Activated CD4-positive, alpha-beta memory T cell treated with anti-CD3 and anti-CD28 coated beads, Interleukin-2, amount 10 ng/mL, durations not matched to agents 7 days and 5 days (primary cell): ENCODE measurements around the gene SFXN2. TPM values are rescaled to one million over a fixed set of nuclear protein-coding genes. Genes with fewer than 3 reads are reported as not detected.
A peak's percentile ranks its signal among the peaks of the same experiment; 100 is the strongest.
"Not testable (repeated sequence)": the region's sequence is repeated elsewhere in the genome, so short reads cannot be mapped to it uniquely, and the experiment has no call there.

Source experiments
- CTCF ChIA-PET: fragments of 350-600 bp; sonication (Branson Sonifier 250); formaldehyde crosslinking; loops from one replicate; lab custom pipeline; 2021; ENCODE audit warnings: antibody characterized with exemption, inconsistent platforms; lab: Charles Lee
- POLR2A ChIA-PET: fragments of 350-600 bp; sonication (Branson Sonifier 250); formaldehyde crosslinking; loops from one replicate; lab custom pipeline; 2021; ENCODE audit warnings: antibody characterized with exemption; lab: Charles Lee
- DNase-seq: peaks from one replicate; pipeline ENCODE4 v3.0.0-alpha.2; 2020
- H3K27ac Mint-ChIP-seq: one replicate; pipeline ENCODE4 v1.8.0; 2021; ENCODE audit warnings: mild to moderate bottlenecking, mixed read lengths
- H3K27me3 Mint-ChIP-seq: one replicate; pipeline ENCODE4 v1.8.0; 2021; ENCODE audit warnings: mixed read lengths
- H3K36me3 Mint-ChIP-seq: one replicate; pipeline ENCODE4 v1.8.0; 2021; ENCODE audit warnings: low read depth, mixed read lengths
- H3K4me1 Mint-ChIP-seq: one replicate; pipeline ENCODE4 v1.8.0; 2021; ENCODE audit warnings: mixed read lengths
- H3K4me3 Mint-ChIP-seq: one replicate; pipeline ENCODE4 v1.8.0; 2021; ENCODE audit warnings: mild to moderate bottlenecking, mixed read lengths
- H3K9me3 Mint-ChIP-seq: one replicate; pipeline ENCODE4 v1.8.0; 2021; ENCODE audit warnings: mixed read lengths
- total RNA-seq, 2 experiments: library from RNA; stranded (reverse); gene quantifications; one replicate each; pipeline ENCODE4 v1.2.3, GENCODE V29; 2021

The SFXN2 gene
- total RNA-seq, 2 experiments from 2014 or later, result 10.8 to 11.5 TPM

DNA sequence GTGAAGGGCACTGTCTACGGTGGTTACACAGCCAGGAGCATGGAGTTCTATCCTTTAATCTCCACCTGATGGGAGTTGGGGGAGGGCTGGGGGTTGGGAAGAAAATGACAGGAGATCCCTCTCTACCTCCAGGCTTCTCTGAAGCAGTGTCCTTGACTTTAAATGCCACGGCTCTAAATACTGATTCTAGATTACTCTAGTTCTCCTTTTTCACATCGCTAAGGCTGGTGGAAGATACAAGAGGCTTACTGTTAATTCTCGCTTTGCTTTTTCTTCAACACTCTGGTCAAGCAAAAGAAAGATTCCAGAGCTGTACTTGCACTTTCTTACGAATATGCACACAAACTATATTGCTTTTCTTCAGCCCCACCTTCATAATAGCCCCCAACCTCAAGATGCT, 30.7 kb upstream of the SFXN2 start:
- no peak for DNase-seq
- no peaks in the 10 kb centered on the region for H3K27me3 Mint-ChIP-seq
- peaks cover 17% of the 10 kb centered on the region for H3K4me1 Mint-ChIP-seq
- no peaks in the 10 kb centered on the region for H3K9me3 Mint-ChIP-seq
- ChIA-PET CTCF (interaction anchor here (2.1 kb wide), 1 partner anchor 14 kb away, joined by 8 read pairs; no protein-coding TSS in a partner anchor), POLR2A (interaction anchor here (1.4 kb wide), 1 partner anchor 9 kb away, joined by 3 read pairs; no protein-coding TSS in a partner anchor)
- H3K36me3 Mint-ChIP-seq, result peaks cover 27% of the 10 kb centered on the region
- H3K27ac Mint-ChIP-seq, result no peak overlapping the region
- no peak overlapping the region for H3K4me3 Mint-ChIP-seq

DNA sequence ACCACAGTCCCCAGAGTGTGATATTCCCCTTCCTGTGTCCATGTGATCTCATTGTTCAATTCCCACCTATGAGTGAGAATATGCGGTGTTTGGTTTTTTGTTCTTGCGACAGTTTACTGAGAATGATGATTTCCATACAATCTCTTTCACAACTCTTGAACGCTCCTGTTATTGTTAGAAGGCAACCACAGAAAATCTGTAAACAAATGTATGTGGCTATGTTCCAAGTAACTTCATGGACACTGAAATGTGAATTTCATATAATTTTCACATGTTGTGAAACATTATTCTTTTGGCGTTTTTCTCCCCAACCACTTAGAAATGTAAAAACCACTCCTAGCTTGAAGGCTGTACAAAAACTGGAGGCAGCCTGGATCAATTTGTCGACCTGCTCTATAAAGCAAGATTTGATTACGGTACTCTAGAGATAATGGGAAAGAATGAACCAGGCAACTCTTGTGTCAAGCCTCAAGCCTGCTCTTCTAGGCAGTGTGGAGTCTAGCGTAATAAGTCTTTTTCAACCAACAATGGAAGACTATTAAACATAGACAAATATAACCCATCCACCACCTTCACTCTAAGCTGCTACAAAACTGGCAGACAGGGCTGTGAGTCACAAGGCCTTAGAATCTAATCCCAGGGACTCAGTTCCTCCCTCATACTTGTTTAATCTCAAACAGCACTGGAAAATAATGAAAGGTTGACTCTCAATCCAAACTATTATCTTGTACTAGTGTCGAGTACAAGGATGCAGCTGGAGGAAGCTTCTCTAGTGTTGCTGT, 23.0 kb upstream of the SFXN2 start:
- Mint-ChIP-seq H3K9me3 (no peaks in the 10 kb centered on the region), H3K27me3 (no peaks in the 10 kb centered on the region), H3K27ac (no peak overlapping the region), H3K4me3 (no peak overlapping the region), H3K36me3 (peaks cover 5% of the 10 kb centered on the region), H3K4me1 (no peaks in the 10 kb centered on the region)
- DNase-seq, result no peak
- CTCF ChIA-PET, result interaction anchor here (0.8 kb wide), 1 partner anchor 45 kb away, joined by 3 read pairs; no protein-coding TSS in a partner anchor
- POLR2A ChIA-PET, result no interaction called here

DNA sequence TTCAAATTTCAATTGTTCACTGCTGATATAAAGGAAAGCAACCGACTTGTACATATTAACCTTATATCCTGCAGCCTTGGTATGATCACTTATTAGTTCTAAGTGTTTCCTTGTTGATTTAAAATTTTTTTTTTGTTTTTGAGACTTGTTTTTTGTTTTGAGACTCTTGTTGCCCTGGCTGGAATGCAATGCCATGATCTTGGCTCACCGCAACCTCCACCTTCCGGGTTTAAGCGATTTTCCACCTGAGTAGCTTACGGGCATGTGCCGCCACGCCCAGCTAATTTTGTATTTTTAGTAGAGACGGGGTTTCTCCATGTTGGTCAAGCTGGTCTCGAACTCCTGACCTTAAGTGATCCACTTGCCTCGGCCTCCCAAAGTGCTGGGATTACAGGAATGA, 19.0 kb upstream of the SFXN2 start:
- CTCF ChIA-PET, DNase-seq, H3K27me3 Mint-ChIP-seq, H3K27ac Mint-ChIP-seq, H3K4me3 Mint-ChIP-seq, H3K4me1 Mint-ChIP-seq, POLR2A ChIA-PET, H3K9me3 Mint-ChIP-seq: not testable (repeated sequence)
- peaks cover 21% of the 10 kb centered on the region for H3K36me3 Mint-ChIP-seq

DNA sequence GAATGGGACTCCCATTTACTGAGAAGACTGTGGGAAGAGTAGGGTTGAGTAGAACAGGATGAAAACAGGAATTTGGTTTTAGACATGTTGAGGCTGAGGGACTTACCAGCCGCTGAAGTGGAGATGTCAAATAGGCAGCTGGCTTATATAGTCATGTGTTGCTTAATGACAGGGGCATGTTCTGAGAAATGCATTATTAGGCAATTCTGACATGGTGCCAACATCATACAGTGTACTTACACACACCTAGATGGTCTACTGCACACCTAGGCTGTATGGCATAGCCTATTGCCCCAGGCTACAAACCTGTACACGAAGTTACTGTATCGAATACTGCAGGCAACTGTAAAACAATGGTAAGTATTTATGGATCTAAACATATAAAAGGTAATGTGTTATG, 17.7 kb upstream of the SFXN2 start:
- POLR2A ChIA-PET, result interaction anchor here (1.2 to 1.3 kb wide), 2 partner anchors 17 to 55 kb away, joined by 3 to 6 read pairs; no protein-coding TSS in a partner anchor
- no peak overlapping the region for H3K4me3 Mint-ChIP-seq
- peaks cover 21% of the 10 kb centered on the region for H3K36me3 Mint-ChIP-seq
- H3K9me3 Mint-ChIP-seq, result no peaks in the 10 kb centered on the region
- H3K4me1 Mint-ChIP-seq, result peaks cover 3% of the 10 kb centered on the region
- CTCF ChIA-PET, result interaction anchor here (0.8 to 1.2 kb wide), 3 partner anchors 15 to 113 kb away, joined by 3 read pairs; no protein-coding TSS in a partner anchor
- H3K27ac Mint-ChIP-seq, result no peak overlapping the region
- H3K27me3 Mint-ChIP-seq, result no peaks in the 10 kb centered on the region
- DNase-seq, result no peak

DNA sequence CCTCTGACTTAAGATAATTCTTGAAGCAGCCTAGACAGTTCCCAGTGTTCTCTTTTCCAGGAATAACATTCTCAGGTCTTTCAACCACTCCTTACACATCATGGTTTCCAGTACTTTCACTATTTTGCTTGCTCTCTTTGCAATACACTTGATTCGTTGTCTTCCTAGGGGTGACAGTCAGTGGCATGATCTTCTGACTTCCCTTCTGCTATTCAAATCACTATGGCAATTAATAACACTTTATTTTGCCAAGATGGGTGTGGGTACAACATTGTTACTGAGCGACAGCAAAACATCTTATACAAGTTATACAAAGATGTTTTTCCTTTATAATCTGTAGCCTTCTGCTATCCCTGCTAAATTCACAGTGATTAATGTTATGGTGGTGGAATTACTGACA, 15.5 kb upstream of the SFXN2 start:
- Mint-ChIP-seq H3K9me3 (no peaks in the 10 kb centered on the region), H3K4me1 (peaks cover 3% of the 10 kb centered on the region), H3K36me3 (peaks cover 21% of the 10 kb centered on the region), H3K27ac (no peak overlapping the region), H3K4me3 (no peak overlapping the region), H3K27me3 (no peaks in the 10 kb centered on the region)
- DNase-seq, result no peak
- ChIA-PET POLR2A (no interaction called here), CTCF (interaction anchor here (0.9 kb wide), 1 partner anchor 295 kb away, joined by 3 read pairs; no protein-coding TSS in a partner anchor)

DNA sequence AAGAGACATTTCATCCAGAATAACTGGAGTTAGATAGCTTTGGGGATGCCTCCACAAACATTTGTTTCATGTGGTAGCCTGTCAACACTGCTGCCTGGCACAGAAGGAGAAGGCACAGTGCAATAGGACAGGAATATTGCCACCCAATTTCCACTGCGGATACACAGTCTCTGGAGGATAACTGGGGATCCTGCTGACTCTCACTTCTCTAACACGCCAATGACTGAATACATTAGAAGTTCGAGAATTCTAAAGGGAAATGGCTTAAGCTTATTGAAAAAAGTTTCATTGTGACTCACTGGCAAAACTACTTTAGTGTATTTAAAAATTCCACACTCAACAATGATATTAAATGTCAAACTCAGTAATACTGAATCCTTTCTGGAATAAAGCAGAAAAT, 13.2 kb upstream of the SFXN2 start:
- H3K27ac Mint-ChIP-seq, result no peak overlapping the region
- H3K4me1 Mint-ChIP-seq, result peaks cover 10% of the 10 kb centered on the region
- ChIA-PET POLR2A (interaction anchor here (1.3 kb wide), 1 partner anchor 11 kb away, joined by 3 read pairs; no protein-coding TSS in a partner anchor), CTCF (interaction anchor here (1.0 kb wide), 1 partner anchor 13 kb away, joined by 3 read pairs; the partner anchor contains the start of genes ARL3 and SFXN2)
- H3K36me3 Mint-ChIP-seq, result peaks cover 29% of the 10 kb centered on the region
- no peaks in the 10 kb centered on the region for H3K27me3 Mint-ChIP-seq
- H3K4me3 Mint-ChIP-seq, result no peak overlapping the region
- no peak for DNase-seq
- H3K9me3 Mint-ChIP-seq, result no peaks in the 10 kb centered on the region

DNA sequence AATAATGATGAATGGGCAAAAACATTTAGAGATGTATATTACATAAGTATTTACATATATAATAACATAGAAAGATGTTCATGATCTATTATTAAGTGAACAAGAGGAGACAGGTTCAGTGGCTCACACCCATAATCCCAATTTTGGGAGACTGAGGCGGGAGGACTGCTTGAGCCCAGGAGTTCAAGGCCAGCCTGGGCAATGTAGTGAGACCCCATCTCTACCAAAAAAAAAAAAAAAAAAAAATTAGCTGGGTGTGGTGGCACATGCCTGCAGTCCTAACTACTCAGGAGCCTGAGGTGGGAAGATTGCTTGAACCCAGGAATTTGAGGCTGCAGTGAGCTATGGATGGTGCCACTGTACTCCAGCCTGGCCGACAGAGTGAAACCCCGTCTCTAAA, 12.6 kb upstream of the SFXN2 start:
- no peaks in the 10 kb centered on the region for H3K9me3 Mint-ChIP-seq

DNA sequence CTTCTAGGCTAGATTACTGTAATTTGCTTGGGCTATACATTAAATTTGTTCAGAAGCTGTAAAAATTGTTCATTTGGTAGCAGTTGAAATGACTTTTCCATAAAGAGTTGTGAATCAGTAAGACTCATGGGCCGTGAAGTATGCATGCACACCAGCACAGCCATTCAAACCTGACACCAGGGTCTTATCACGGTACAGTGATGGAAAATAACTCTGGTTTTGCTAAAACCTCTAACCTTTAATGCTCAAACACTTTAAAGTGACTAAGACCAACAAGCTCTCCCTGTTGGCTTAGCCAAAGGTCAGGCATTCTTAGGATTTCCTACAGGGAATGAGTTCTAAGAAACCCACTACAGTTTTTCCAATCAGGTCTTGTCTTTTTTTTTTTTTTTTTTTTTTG, 11.7 kb upstream of the SFXN2 start:
- Mint-ChIP-seq H3K4me3 (no peak overlapping the region), H3K4me1 (peaks cover 15% of the 10 kb centered on the region), H3K9me3 (no peaks in the 10 kb centered on the region), H3K27me3 (no peaks in the 10 kb centered on the region), H3K36me3 (peaks cover 20% of the 10 kb centered on the region), H3K27ac (no peak overlapping the region)
- CTCF ChIA-PET, result interaction anchor here (1.0 kb wide), 2 partner anchors 10 to 12 kb away, joined by 4 read pairs; partner anchors contain the start of genes ARL3 and SFXN2
- no peak for DNase-seq
- POLR2A ChIA-PET, result no interaction called here

More for the DNA sequence above, 12.6 kb upstream of the SFXN2 start:
- H3K36me3 Mint-ChIP-seq, result peaks cover 24% of the 10 kb centered on the region
- H3K4me1 Mint-ChIP-seq, result peaks cover 10% of the 10 kb centered on the region
- no peaks in the 10 kb centered on the region for H3K27me3 Mint-ChIP-seq
- no peak overlapping the region for H3K27ac Mint-ChIP-seq
- no peak for DNase-seq
- ChIA-PET CTCF (interaction anchor here (1.0 to 1.1 kb wide), 2 partner anchors 12 to 57 kb away, joined by 3 read pairs; partner anchors contain the start of genes ARL3, SFXN2 and TRIM8), POLR2A (interaction anchor here (1.3 kb wide), 1 partner anchor 11 kb away, joined by 3 read pairs; no protein-coding TSS in a partner anchor)
- H3K4me3 Mint-ChIP-seq, result no peak overlapping the region

DNA sequence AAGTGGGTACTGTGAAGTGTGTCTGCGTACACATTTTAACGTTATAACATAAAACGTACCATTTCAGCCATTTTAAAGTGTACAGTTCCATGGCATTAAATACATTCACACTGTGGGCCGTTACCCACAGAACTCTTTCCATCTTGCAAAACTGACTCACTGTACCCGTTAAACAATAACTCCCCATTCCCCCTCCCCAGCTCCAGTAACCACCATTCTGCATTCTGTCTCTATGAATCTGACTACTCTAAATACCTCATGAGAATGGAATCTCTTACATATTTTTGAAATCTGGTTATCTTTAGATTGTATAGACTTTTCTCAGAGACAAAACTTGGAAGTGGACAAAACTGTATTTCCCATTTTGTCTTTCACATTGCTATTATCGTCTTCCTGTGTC, 9.5 kb upstream of the SFXN2 start:
- no peaks in the 10 kb centered on the region for H3K27me3 Mint-ChIP-seq
- ChIA-PET CTCF (no interaction called here), POLR2A (no interaction called here)
- DNase-seq, result no peak
- no peak overlapping the region for H3K4me3 Mint-ChIP-seq
- peaks cover 7% of the 10 kb centered on the region for H3K36me3 Mint-ChIP-seq
- H3K4me1 Mint-ChIP-seq, result peaks cover 15% of the 10 kb centered on the region
- no peak overlapping the region for H3K27ac Mint-ChIP-seq
- H3K9me3 Mint-ChIP-seq, result no peaks in the 10 kb centered on the region

DNA sequence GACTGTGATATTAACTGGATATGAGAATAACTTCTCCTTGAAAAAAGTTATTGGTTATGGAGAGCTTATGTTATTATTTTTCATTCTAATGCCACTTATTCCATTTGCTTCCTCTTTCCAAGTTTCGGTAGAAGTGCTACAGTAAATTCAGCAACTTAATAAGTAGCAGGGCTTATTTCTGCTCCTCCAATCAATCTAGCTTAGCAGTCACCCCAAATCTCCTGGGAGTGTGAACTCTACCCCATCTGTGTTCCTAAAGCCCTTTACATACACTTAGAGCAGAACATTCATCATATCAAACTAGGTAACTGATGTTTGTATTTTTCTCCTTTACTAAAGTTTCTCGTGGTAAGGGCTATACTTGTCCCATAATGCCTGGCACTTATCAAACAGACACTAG, 8.9 kb upstream of the SFXN2 start:
- H3K36me3 Mint-ChIP-seq, result peaks cover 7% of the 10 kb centered on the region
- no peak for DNase-seq
- CTCF ChIA-PET, result no interaction called here
- H3K27me3 Mint-ChIP-seq, result no peaks in the 10 kb centered on the region
- H3K4me3 Mint-ChIP-seq, result no peak overlapping the region
- H3K4me1 Mint-ChIP-seq, result peaks cover 21% of the 10 kb centered on the region
- POLR2A ChIA-PET, result no interaction called here
- H3K27ac Mint-ChIP-seq, result no peak overlapping the region
- no peaks in the 10 kb centered on the region for H3K9me3 Mint-ChIP-seq

DNA sequence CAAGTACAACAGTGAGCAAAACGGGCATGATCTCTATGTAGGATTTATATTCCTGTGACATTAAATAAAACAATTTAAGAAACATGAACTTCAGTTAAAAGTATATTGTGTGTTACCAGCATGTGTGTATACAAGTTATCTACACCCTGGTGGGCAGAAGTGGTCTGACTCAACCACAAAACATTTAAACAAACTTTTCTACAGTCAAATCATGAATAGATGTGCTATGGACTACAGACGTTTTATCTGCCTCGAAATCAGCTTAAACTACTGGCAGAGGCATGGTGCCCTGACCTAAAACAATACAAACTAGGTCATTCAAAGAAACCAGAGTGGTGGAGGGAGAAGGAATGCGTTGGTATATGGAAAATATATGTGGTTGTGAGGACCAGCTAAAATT, 3.8 kb upstream of the SFXN2 start:
- peak overlapping the region; percentile 16 for H3K4me3 Mint-ChIP-seq
- CTCF ChIA-PET, result interaction anchor here (0.7 to 2.3 kb wide), 7 partner anchors 9 to 64 kb away, joined by 3 to 7 read pairs (median 6); no protein-coding TSS in a partner anchor
- no peaks in the 10 kb centered on the region for H3K36me3 Mint-ChIP-seq
- H3K9me3 Mint-ChIP-seq, result no peaks in the 10 kb centered on the region
- H3K4me1 Mint-ChIP-seq, result peaks cover 49% of the 10 kb centered on the region
- POLR2A ChIA-PET, result interaction anchor here (0.8 to 8.5 kb wide), 8 partner anchors 23 to 208 kb away, joined by 3 to 130 read pairs (median 5); partner anchors contain the start of genes ACTR1A, TRIM8 and WBP1L
- no peak for DNase-seq
- H3K27me3 Mint-ChIP-seq, result no peaks in the 10 kb centered on the region
- peak overlapping the region; percentile 61 for H3K27ac Mint-ChIP-seq

DNA sequence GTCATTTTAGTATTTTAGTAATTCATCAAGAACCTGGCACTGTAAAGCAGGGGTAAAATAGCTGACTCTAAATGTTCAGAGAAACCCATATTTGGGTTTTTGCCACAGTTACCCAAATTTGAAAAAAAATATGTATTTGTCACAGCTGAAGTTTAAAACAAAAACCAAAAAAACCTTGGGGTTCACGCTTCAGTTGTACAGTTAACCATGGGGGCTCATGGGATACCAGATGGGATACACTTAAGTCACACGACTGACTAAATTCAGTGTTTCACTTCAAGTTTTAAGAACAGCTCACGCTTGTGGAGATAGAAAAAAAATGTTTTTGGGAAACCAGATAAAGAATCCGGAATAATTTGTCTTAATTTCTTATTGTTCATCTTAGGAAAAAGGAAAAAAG, 2.3 kb upstream of the SFXN2 start:
- CTCF ChIA-PET, result interaction anchor here (0.8 to 5.0 kb wide), 10 partner anchors 9 to 71 kb away, joined by 3 to 39 read pairs (median 9); partner anchors contain the start of genes TRIM8 and WBP1L
- peaks cover 59% of the 10 kb centered on the region for H3K4me1 Mint-ChIP-seq
- no peaks in the 10 kb centered on the region for H3K9me3 Mint-ChIP-seq
- no peaks in the 10 kb centered on the region for H3K27me3 Mint-ChIP-seq
- peak overlapping the region; percentile 54 for H3K4me3 Mint-ChIP-seq
- POLR2A ChIA-PET, result interaction anchor here (0.7 to 8.5 kb wide), 7 partner anchors 9 to 67 kb away, joined by 3 to 130 read pairs (median 19); partner anchors contain the start of genes TRIM8 and WBP1L
- H3K27ac Mint-ChIP-seq, result peak overlapping the region; percentile 80
- H3K36me3 Mint-ChIP-seq, result peaks cover 2% of the 10 kb centered on the region
- no peak for DNase-seq
